GM21515 (cell line): ENCODE measurements around the gene SGMS1.
"Not testable (repeated sequence)": the region's sequence is repeated elsewhere in the genome, so short reads cannot be mapped to it uniquely, and the experiment has no call there.

Experiments
- ATAC-seq: cut with Tn5 transposase; IDR thresholded peaks from one replicate; pipeline ENCODE4 v1.9.1; 2021; ENCODE audit not compliant: unreplicated experiment

Gene SGMS1

GRCh38 chr10:50541317-50541716 is 82.4 kb downstream of the SGMS1 start:
- no peak for ATAC-seq

- ATAC-seq: peak; percentile 8
Measured at GRCh38 chr10:50540826-50541122, 83.0 kb downstream of the SGMS1 start.

GRCh38 chr10:50540069-50540825 is 83.5 kb downstream of the SGMS1 start:
- peak; percentile 55 for ATAC-seq

- ATAC-seq: no peak
Measured at GRCh38 chr10:50538555-50539398, 85.0 kb downstream of the SGMS1 start.

- no peak for ATAC-seq
Measured at GRCh38 chr10:50536617-50537240, 87.0 kb downstream of the SGMS1 start.

GRCh38 chr10:50534748-50535376 is 88.9 kb downstream of the SGMS1 start:
- not testable (repeated sequence) for ATAC-seq

GRCh38 chr10:50533296-50533695 is 90.5 kb downstream of the SGMS1 start:
- no peak for ATAC-seq

- ATAC-seq: no peak
Measured at GRCh38 chr10:50531388-50532077, 92.2 kb downstream of the SGMS1 start.

GRCh38 chr10:50529660-50530059 is 94.1 kb downstream of the SGMS1 start:
- no peak for ATAC-seq

GRCh38 chr10:50528206-50528605 is 95.5 kb downstream of the SGMS1 start:
- ATAC-seq: no peak

- ATAC-seq: no peak
Measured at GRCh38 chr10:50527442-50528043, 96.2 kb downstream of the SGMS1 start.

GRCh38 chr10:50526185-50526584 is 97.6 kb downstream of the SGMS1 start:
- no peak for ATAC-seq

- no peak for ATAC-seq
Measured at GRCh38 chr10:50523357-50523756, 100.4 kb downstream of the SGMS1 start.

GRCh38 chr10:50522908-50523307 is 100.8 kb downstream of the SGMS1 start:
- no peak for ATAC-seq

- ATAC-seq: no peak
Measured at GRCh38 chr10:50520115-50520514, 103.6 kb downstream of the SGMS1 start.

GRCh38 chr10:50517626-50518025 is 106.1 kb downstream of the SGMS1 start:
- no peak for ATAC-seq

GRCh38 chr10:50516171-50516570 is 107.6 kb downstream of the SGMS1 start:
- no peak for ATAC-seq

- ATAC-seq: no peak
Measured at GRCh38 chr10:50515420-50515819, 108.3 kb downstream of the SGMS1 start.

GRCh38 chr10:50514995-50515394 is 108.8 kb downstream of the SGMS1 start:
- ATAC-seq: no peak

GRCh38 chr10:50513956-50514355 is 109.8 kb downstream of the SGMS1 start:
- no peak for ATAC-seq
